Measurements from ENCODE around the gene NDC1.
"Not testable (repeated sequence)": the region's sequence is repeated elsewhere in the genome, so short reads cannot be mapped to it uniquely, and the experiment has no call there.

The NDC1 gene

DNA sequence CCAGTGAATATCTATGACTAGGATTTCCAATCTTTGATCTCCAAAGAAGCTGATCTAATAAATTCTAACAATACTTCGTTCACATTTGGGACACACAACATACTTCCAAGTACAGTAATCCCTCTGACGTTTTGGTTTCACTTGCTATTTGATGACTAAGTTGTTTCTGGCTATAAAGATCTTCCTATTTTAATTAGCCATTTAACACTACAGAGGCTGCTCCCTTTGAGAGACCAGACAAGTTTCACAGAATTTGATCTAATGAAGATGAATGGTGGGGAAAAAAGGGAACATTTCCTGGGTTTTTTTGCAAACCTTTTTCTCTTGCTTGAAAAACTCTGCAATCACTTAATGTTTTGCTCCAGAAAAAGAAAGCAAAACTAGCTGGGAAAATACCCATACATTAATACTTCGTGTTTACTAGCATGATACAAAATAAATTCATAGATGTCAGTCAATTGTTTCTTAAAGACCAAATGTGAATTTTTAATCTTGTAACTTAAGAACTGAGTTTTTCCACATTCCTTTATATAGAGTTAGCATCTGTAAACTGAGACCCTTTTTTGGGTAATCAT, 71.2 kb downstream of the NDC1 start:
- Histone ChIP-seq H3K27me3 (ENCODE audit: insufficient read depth, low read length) (no peaks in the 10 kb centered on the region), H3K27ac (ENCODE audit: low read depth, low read length) (peak overlapping the region; percentile 66), H3K79me2 (ENCODE audit: control insufficient read depth, insufficient read depth, low read length, unreplicated experiment) (no peaks in the 10 kb centered on the region), H2AFZ (ENCODE audit: low read length, unreplicated experiment) (peak overlapping the region; percentile 56), H3K36me3 (ENCODE audit: insufficient read depth, low read length) (no peaks in the 10 kb centered on the region), H3K4me3 (ENCODE audit: low read depth, low read length) (peak overlapping the region; percentile 71), H3K4me1 (ENCODE audit: control insufficient read depth, insufficient read depth, low read length, unreplicated experiment) (peaks cover 15% of the 10 kb centered on the region)

GRCh38 chr1:53766194-53766742, 71.8 kb downstream of the NDC1 start:
- Histone ChIP-seq H3K36me3 (ENCODE audit: insufficient read depth, low read length) (no peaks in the 10 kb centered on the region), H3K79me2 (ENCODE audit: control insufficient read depth, insufficient read depth, low read length, unreplicated experiment) (no peaks in the 10 kb centered on the region), H2AFZ (ENCODE audit: low read length, unreplicated experiment) (peak overlapping the region; percentile 56), H3K4me1 (ENCODE audit: control insufficient read depth, insufficient read depth, low read length, unreplicated experiment) (peaks cover 15% of the 10 kb centered on the region), H3K4me3 (ENCODE audit: low read depth, low read length) (peak overlapping the region; percentile 71), H3K27ac (ENCODE audit: low read depth, low read length) (peak overlapping the region; percentile 66), H3K27me3 (ENCODE audit: insufficient read depth, low read length) (no peaks in the 10 kb centered on the region)

DNA sequence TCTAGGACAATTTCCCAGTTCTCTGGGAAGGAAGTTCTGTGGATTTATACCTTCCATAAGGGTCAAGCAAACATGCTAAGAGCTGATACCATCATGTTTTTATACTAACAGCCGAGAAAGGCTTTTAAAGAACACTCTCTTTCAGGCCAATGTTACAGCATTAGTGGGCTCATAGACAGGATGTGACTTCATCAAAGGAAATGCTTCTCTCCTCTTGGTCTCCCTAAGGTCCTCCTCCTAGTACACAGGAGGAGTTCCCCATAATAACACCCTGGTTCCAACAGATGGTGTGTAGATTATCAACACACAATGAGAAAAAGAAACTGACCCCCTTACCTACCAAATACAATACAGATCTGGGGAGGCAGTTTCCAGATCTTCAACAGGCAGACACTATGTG, 72.4 kb downstream of the NDC1 start:
- Histone ChIP-seq H3K4me3 (ENCODE audit: low read depth, low read length) (peak overlapping the region; percentile 71; the same call in 1 of the 2 replicates), H3K27ac (ENCODE audit: low read depth, low read length) (peak overlapping the region; percentile 66), H3K4me1 (ENCODE audit: control insufficient read depth, insufficient read depth, low read length, unreplicated experiment) (peaks cover 15% of the 10 kb centered on the region), H3K36me3 (ENCODE audit: insufficient read depth, low read length) (no peaks in the 10 kb centered on the region), H3K79me2 (ENCODE audit: control insufficient read depth, insufficient read depth, low read length, unreplicated experiment) (no peaks in the 10 kb centered on the region), H2AFZ (ENCODE audit: low read length, unreplicated experiment) (no peak overlapping the region), H3K27me3 (ENCODE audit: insufficient read depth, low read length) (no peaks in the 10 kb centered on the region)

DNA sequence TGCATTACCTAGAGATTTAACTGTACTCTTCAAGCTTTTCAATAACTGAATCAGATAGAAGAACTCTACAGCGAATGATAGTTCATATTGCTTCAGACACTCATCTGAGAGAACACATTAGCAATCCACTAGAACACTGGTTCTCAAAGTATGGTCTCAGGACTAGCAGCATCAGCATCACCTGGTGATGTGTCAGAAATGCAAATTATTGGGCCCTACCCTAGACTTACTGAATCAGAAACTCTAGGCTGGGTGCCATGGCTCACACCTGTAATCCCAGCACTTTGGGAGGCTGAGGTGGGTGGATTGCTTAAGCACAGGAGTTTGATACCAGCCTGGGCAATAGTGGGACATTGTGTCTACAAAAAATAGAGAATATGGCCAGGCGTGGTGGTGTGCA, 74.2 kb downstream of the NDC1 start:
- no peaks in the 10 kb centered on the region for H3K79me2 ChIP-seq (ENCODE audit: control insufficient read depth, insufficient read depth, low read length, unreplicated experiment)
- H2AFZ ChIP-seq (ENCODE audit: low read length, unreplicated experiment): no peak overlapping the region
- no peak overlapping the region for H3K4me3 ChIP-seq (ENCODE audit: low read depth, low read length)
- H3K36me3 ChIP-seq (ENCODE audit: insufficient read depth, low read length): no peaks in the 10 kb centered on the region
- H3K27me3 ChIP-seq (ENCODE audit: insufficient read depth, low read length): no peaks in the 10 kb centered on the region
- peaks cover 15% of the 10 kb centered on the region for H3K4me1 ChIP-seq (ENCODE audit: control insufficient read depth, insufficient read depth, low read length, unreplicated experiment)
- no peak overlapping the region for H3K27ac ChIP-seq (ENCODE audit: low read depth, low read length)

GRCh38 chr1:53763461-53763860, 74.6 kb downstream of the NDC1 start:
- Histone ChIP-seq H3K27ac (ENCODE audit: low read depth, low read length) (no peak overlapping the region), H3K4me3 (ENCODE audit: low read depth, low read length) (no peak overlapping the region), H3K27me3 (ENCODE audit: insufficient read depth, low read length) (no peaks in the 10 kb centered on the region), H3K36me3 (ENCODE audit: insufficient read depth, low read length) (no peaks in the 10 kb centered on the region), H2AFZ (ENCODE audit: low read length, unreplicated experiment) (no peak overlapping the region), H3K79me2 (ENCODE audit: control insufficient read depth, insufficient read depth, low read length, unreplicated experiment) (no peaks in the 10 kb centered on the region), H3K4me1 (ENCODE audit: control insufficient read depth, insufficient read depth, low read length, unreplicated experiment) (peaks cover 15% of the 10 kb centered on the region)

DNA sequence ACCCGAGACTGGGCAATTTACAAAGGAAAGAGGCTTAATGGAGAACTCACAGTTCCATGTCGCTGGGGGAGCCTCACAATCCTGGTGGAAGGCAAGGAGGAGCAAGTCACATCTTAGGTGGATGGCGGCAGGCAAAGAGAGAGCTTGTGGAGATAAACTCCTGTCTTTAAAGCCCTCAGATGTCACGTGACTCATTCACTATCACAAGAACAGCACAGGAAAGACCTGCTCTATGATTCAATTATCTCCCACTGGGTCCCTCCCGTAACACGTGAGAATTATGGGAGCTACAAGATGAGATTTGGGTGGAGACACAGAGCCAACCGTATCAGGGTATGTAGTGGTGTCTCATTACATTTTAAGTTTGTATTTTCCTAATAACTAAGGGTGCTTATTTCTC, 77.6 kb downstream of the NDC1 start:
- H3K4me3 ChIP-seq (ENCODE audit: low read depth, low read length); H3K79me2 ChIP-seq (ENCODE audit: control insufficient read depth, insufficient read depth, low read length, unreplicated experiment); H3K4me1 ChIP-seq (ENCODE audit: control insufficient read depth, insufficient read depth, low read length, unreplicated experiment); H3K27ac ChIP-seq (ENCODE audit: low read depth, low read length); H2AFZ ChIP-seq (ENCODE audit: low read length, unreplicated experiment); H3K27me3 ChIP-seq (ENCODE audit: insufficient read depth, low read length); H3K36me3 ChIP-seq (ENCODE audit: insufficient read depth, low read length): not testable (repeated sequence)

- Histone ChIP-seq H3K36me3 (ENCODE audit: insufficient read depth, low read length) (no peaks in the 10 kb centered on the region), H2AFZ (ENCODE audit: low read length, unreplicated experiment) (no peak overlapping the region), H3K4me3 (ENCODE audit: low read depth, low read length) (no peak overlapping the region), H3K27ac (ENCODE audit: low read depth, low read length) (no peak overlapping the region), H3K27me3 (ENCODE audit: insufficient read depth, low read length) (no peaks in the 10 kb centered on the region), H3K79me2 (ENCODE audit: control insufficient read depth, insufficient read depth, low read length, unreplicated experiment) (no peaks in the 10 kb centered on the region), H3K4me1 (ENCODE audit: control insufficient read depth, insufficient read depth, low read length, unreplicated experiment) (no peaks in the 10 kb centered on the region)
Measured at GRCh38 chr1:53755874-53756273, 82.2 kb downstream of the NDC1 start.

- Histone ChIP-seq H3K36me3 (ENCODE audit: insufficient read depth, low read length) (no peaks in the 10 kb centered on the region), H3K4me3 (ENCODE audit: low read depth, low read length) (no peak overlapping the region), H3K79me2 (ENCODE audit: control insufficient read depth, insufficient read depth, low read length, unreplicated experiment) (no peaks in the 10 kb centered on the region), H3K4me1 (ENCODE audit: control insufficient read depth, insufficient read depth, low read length, unreplicated experiment) (no peaks in the 10 kb centered on the region), H3K27ac (ENCODE audit: low read depth, low read length) (no peak overlapping the region), H3K27me3 (ENCODE audit: insufficient read depth, low read length) (no peaks in the 10 kb centered on the region), H2AFZ (ENCODE audit: low read length, unreplicated experiment) (no peak overlapping the region)
Measured at GRCh38 chr1:53754484-53755312, 83.4 kb downstream of the NDC1 start.

- no peaks in the 10 kb centered on the region for H3K4me1 ChIP-seq (ENCODE audit: control insufficient read depth, insufficient read depth, low read length, unreplicated experiment)
- H2AFZ ChIP-seq (ENCODE audit: low read length, unreplicated experiment): no peak overlapping the region
- no peak overlapping the region for H3K4me3 ChIP-seq (ENCODE audit: low read depth, low read length)
- no peaks in the 10 kb centered on the region for H3K27me3 ChIP-seq (ENCODE audit: insufficient read depth, low read length)
- H3K27ac ChIP-seq (ENCODE audit: low read depth, low read length): no peak overlapping the region
- no peaks in the 10 kb centered on the region for H3K79me2 ChIP-seq (ENCODE audit: control insufficient read depth, insufficient read depth, low read length, unreplicated experiment)
- H3K36me3 ChIP-seq (ENCODE audit: insufficient read depth, low read length): no peaks in the 10 kb centered on the region
Measured at GRCh38 chr1:53752281-53752680, 85.8 kb downstream of the NDC1 start.

DNA sequence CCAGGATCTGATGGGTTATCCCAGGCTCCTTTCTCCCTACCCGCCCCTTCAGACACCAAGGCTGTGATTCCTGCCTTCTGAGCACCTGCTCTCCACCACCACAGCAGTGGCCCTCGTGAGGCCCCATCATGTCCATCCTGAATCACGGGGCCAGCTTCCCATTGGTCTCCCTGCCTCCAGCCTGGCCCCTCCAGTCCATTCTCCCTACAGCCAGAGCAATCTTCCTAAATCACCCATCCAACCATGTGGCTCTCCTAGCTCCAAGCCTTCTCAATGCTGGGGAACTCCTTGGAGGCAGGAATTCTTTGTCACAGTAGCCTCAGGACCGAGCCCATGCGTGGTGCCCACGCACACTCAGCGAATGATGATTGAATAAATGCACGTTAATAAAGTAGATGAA, 90.3 kb downstream of the NDC1 start:
- H3K27ac ChIP-seq (ENCODE audit: low read depth, low read length): no peak overlapping the region
- no peak overlapping the region for H2AFZ ChIP-seq (ENCODE audit: low read length, unreplicated experiment)
- H3K79me2 ChIP-seq (ENCODE audit: control insufficient read depth, insufficient read depth, low read length, unreplicated experiment): no peaks in the 10 kb centered on the region
- H3K36me3 ChIP-seq (ENCODE audit: insufficient read depth, low read length): peaks cover 2% of the 10 kb centered on the region; the same call in 1 of the 2 replicates
- H3K4me3 ChIP-seq (ENCODE audit: low read depth, low read length): no peak overlapping the region
- H3K4me1 ChIP-seq (ENCODE audit: control insufficient read depth, insufficient read depth, low read length, unreplicated experiment): no peaks in the 10 kb centered on the region
- no peaks in the 10 kb centered on the region for H3K27me3 ChIP-seq (ENCODE audit: insufficient read depth, low read length)

All from ACC112 (cell line).